Mesenchymal stem cell (in vitro differentiated cells and primary cell): ENCODE data around the gene PF4V1.

Experiments
- DNase-seq: peaks from one replicate; pipeline ENCODE4 v3.0.0-alpha.2; 2013
- H2AFZ ChIP-seq: one replicate; pipeline ENCODE4 v1.6.1; 2013; ENCODE audit warnings: low read depth, mild to moderate bottlenecking, control low read depth, inconsistent platforms, low read length, moderate library complexity
- H2AK5ac ChIP-seq: 2 replicates; pipeline ENCODE4 v1.6.1; 2013; ENCODE audit warnings: low read length, moderate library complexity, mild to moderate bottlenecking, inconsistent platforms; ENCODE audit not compliant: severe bottlenecking
- H2BK120ac ChIP-seq: one replicate; pipeline ENCODE4 v1.6.1; 2013; ENCODE audit warnings: low read depth, mild to moderate bottlenecking, inconsistent platforms, low read length, moderate library complexity
- H2BK12ac ChIP-seq, 2 experiments: one replicate each; pipeline ENCODE4 v1.6.1; 2013; ENCODE audit warnings: inconsistent platforms in 2 of 2, low read length in 2 of 2, mild to moderate bottlenecking in 2 of 2, moderate library complexity in 2 of 2, control low read depth in 1 of 2
- H2BK15ac ChIP-seq: one replicate; pipeline ENCODE4 v1.6.1; 2013; ENCODE audit warnings: mild to moderate bottlenecking, low read depth, inconsistent platforms; ENCODE audit not compliant: poor library complexity, severe bottlenecking
- H2BK5ac ChIP-seq: 2 replicates; pipeline ENCODE4 v1.6.1; 2013; ENCODE audit warnings: low read depth, mild to moderate bottlenecking, low read length, control low read depth, inconsistent platforms; ENCODE audit not compliant: poor library complexity, severe bottlenecking
- H3K14ac ChIP-seq, 2 experiments: one replicate each; pipeline ENCODE4 v1.6.1; 2013; ENCODE audit warnings: inconsistent platforms in 2 of 2, low read length in 2 of 2, control low read depth in 1 of 2, mild to moderate bottlenecking in 1 of 2, moderate library complexity in 1 of 2
- H3K18ac ChIP-seq, 2 experiments: one replicate each; pipeline ENCODE4 v1.6.1; 2013; ENCODE audit warnings: inconsistent platforms in 2 of 2, low read length in 2 of 2, control low read depth in 1 of 2, low read depth in 1 of 2, mild to moderate bottlenecking in 1 of 2
- H3K23ac ChIP-seq, 2 experiments: one replicate each; pipeline ENCODE4 v1.6.1; 2013; ENCODE audit warnings: inconsistent platforms in 2 of 2, low read length in 2 of 2, mild to moderate bottlenecking in 2 of 2, moderate library complexity in 2 of 2, control low read depth in 1 of 2
- H3K27ac ChIP-seq: 2 replicates; pipeline ENCODE4 v1.5.1; 2013; ENCODE audit warnings: mild to moderate bottlenecking, moderate library complexity, low read length, control low read depth, inconsistent platforms; ENCODE audit not compliant: poor library complexity, severe bottlenecking
- H3K27me3 ChIP-seq, 2 experiments: 2 replicates each; pipeline versions ENCODE4 v1.6.1 to v1.7.0; 2013; ENCODE audit warnings: low read length in 2 of 2, mild to moderate bottlenecking in 2 of 2, moderate library complexity in 2 of 2, control low read depth in 1 of 2, inconsistent platforms in 1 of 2; ENCODE audit not compliant: control insufficient read depth in 1 of 2, insufficient read depth in 1 of 2
- H3K36me3 ChIP-seq, 2 experiments: 2 replicates each; pipeline versions ENCODE4 v1.6.1 to v1.7.0; 2013; ENCODE audit warnings: low read length in 2 of 2, control low read depth in 1 of 2, inconsistent platforms in 1 of 2, low read depth in 1 of 2, mild to moderate bottlenecking in 1 of 2; ENCODE audit not compliant: insufficient read depth in 2 of 2, control insufficient read depth in 1 of 2
- H3K4ac ChIP-seq, 2 experiments: one replicate each; pipeline ENCODE4 v1.6.1; 2013; ENCODE audit warnings: inconsistent platforms in 2 of 2, low read length in 2 of 2, mild to moderate bottlenecking in 2 of 2, moderate library complexity in 2 of 2, control low read depth in 1 of 2, low read depth in 1 of 2
- H3K4me1 ChIP-seq: 2 replicates; pipeline ENCODE4 v1.6.1; 2013; ENCODE audit warnings: low read depth, low read length, control low read depth; ENCODE audit not compliant: control insufficient read depth, insufficient read depth
- H3K4me2 ChIP-seq: 2 replicates; pipeline ENCODE4 v1.6.1; 2013; ENCODE audit warnings: low read length, mild to moderate bottlenecking, inconsistent platforms; ENCODE audit not compliant: poor library complexity, severe bottlenecking
- H3K4me3 ChIP-seq, 2 experiments: 2 replicates each; pipeline versions ENCODE4 v1.5.1 to v1.7.0; 2013; ENCODE audit warnings: low read length in 2 of 2, mild to moderate bottlenecking in 2 of 2, control low read depth in 1 of 2, low read depth in 1 of 2; ENCODE audit not compliant: insufficient read depth in 1 of 2
- H3K79me1 ChIP-seq: replicated peaks from 2 replicates; pipeline ENCODE4 v1.6.1; 2013; ENCODE audit warnings: mild to moderate bottlenecking, control low read depth, low read length, inconsistent platforms; ENCODE audit not compliant: poor library complexity, severe bottlenecking
- H3K9ac ChIP-seq: 2 replicates; pipeline ENCODE4 v1.7.0; 2013; ENCODE audit warnings: mild to moderate bottlenecking, low read length, moderate library complexity
- H3K9me3 ChIP-seq: 2 replicates; pipeline ENCODE4 v1.7.0; 2013; ENCODE audit warnings: mild to moderate bottlenecking, low read length; ENCODE audit not compliant: control insufficient read depth
- H4K8ac ChIP-seq: one replicate; pipeline ENCODE4 v1.6.1; 2013; ENCODE audit warnings: inconsistent platforms, mild to moderate bottlenecking, low read length, moderate library complexity
- H4K91ac ChIP-seq: one replicate; pipeline ENCODE4 v1.6.1; 2013; ENCODE audit warnings: mild to moderate bottlenecking, low read length, inconsistent platforms
- WGBS: methylation state at CpG from one replicate; pipeline ENCODE4 v1.1.7; 2013; ENCODE audit warnings: mixed read lengths; 5-methylcytosine and 5-hydroxymethylcytosine counted together

PF4V1 gene

GRCh38 chr4:73844345-73844744 lies 8.8 kb upstream of the PF4V1 start:
- H2BK5ac ChIP-seq, result no peak overlapping the region
- WGBS, result 88% methylated on average over 2 of the region's 3 CpGs
- no peak overlapping the region for H3K4me3 ChIP-seq

GRCh38 chr4:73844806-73845205 lies 8.3 kb upstream of the PF4V1 start:
- Histone ChIP-seq H2BK120ac (no peak overlapping the region), H3K4me1 (no peaks in the 10 kb centered on the region), H3K79me1 (no peaks in the 10 kb centered on the region), H2AFZ (no peak overlapping the region), H3K23ac (no peak overlapping the region), H3K18ac (no peak overlapping the region), H3K36me3 (peaks cover 0 to 2% of the 10 kb centered on the region in 2 experiments), H3K14ac (no peak overlapping the region), H3K27ac (no peak overlapping the region), H2BK5ac (no peak overlapping the region), H3K4me3 (no peak overlapping the region), H3K9ac (no peak overlapping the region), H3K4me2 (no peak overlapping the region), H2BK12ac (no peak overlapping the region), H3K27me3 (no peaks in the 10 kb centered on the region), H3K9me3 (no peaks in the 10 kb centered on the region), H2AK5ac (no peak overlapping the region), H3K4ac (no peak overlapping the region), H2BK15ac (no peak overlapping the region), H4K8ac (no peak overlapping the region), H4K91ac (no peak overlapping the region)
- DNase-seq, result no peak
- WGBS, result no CpG with 5 or more reads among the region's 2 CpGs

More at GRCh38 chr4:73844345-73844744, 8.8 kb upstream of the PF4V1 start:
- no peak overlapping the region for H2BK15ac ChIP-seq
- H2AK5ac ChIP-seq, result no peak overlapping the region
- H2BK12ac ChIP-seq, result no peak overlapping the region
- H3K27me3 ChIP-seq, result no peaks in the 10 kb centered on the region
- H4K8ac ChIP-seq, result no peak overlapping the region
- H3K36me3 ChIP-seq, result peaks cover 0 to 2% of the 10 kb centered on the region in 2 experiments
- no peak for DNase-seq
- H3K14ac ChIP-seq, result no peak overlapping the region
- H3K9ac ChIP-seq, result peak overlapping the region; percentile 1
- H3K23ac ChIP-seq, result no peak overlapping the region
- H3K18ac ChIP-seq, result no peak overlapping the region
- no peaks in the 10 kb centered on the region for H3K9me3 ChIP-seq
- no peaks in the 10 kb centered on the region for H3K4me1 ChIP-seq
- H3K4me2 ChIP-seq, result no peak overlapping the region
- no peak overlapping the region for H3K27ac ChIP-seq
- no peaks in the 10 kb centered on the region for H3K79me1 ChIP-seq
- no peak overlapping the region for H3K4ac ChIP-seq
- H4K91ac ChIP-seq, result no peak overlapping the region
- no peak overlapping the region for H2AFZ ChIP-seq
- no peak overlapping the region for H2BK120ac ChIP-seq

DNA sequence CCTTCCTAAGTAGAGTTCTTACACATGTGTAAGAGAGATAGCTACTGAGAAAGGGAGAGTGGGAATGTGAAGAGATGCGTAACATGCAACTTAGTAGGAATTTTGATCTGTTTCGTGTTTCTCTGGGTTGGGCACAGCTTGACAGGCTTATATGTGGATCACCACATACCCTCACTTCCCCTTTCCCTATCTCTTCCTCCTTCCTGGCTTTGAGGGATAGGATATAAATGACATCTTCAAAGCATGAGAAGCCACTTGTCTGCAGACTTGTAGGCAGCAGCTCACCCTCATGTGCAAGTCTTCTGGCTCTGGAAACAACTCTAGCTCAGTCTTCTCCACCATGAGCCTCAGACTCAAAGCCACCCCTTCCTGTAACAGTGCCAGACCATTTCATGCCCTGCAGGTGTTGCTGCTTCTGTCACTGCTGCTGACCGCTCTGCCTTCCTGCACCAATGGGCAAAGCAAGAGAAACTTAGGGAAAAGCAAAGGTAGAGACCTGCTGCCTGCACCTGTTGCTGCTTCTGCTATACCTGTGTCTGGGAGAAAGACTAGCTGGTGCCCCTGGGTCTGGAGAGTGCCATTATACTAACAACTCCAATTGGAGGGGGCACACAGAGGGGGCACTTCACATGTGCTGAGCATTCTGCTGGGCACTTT lies 5.4 kb upstream of the PF4V1 start:
- H3K79me1 ChIP-seq, result no peaks in the 10 kb centered on the region
- 100% methylated on average over 1 of the region's 3 CpGs for WGBS
- no peak overlapping the region for H4K8ac ChIP-seq
- H2BK120ac ChIP-seq, result no peak overlapping the region
- H3K9ac ChIP-seq, result no peak overlapping the region
- no peak overlapping the region for H3K4me2 ChIP-seq
- no peak overlapping the region for H2AFZ ChIP-seq
- peaks cover 0 to 5% of the 10 kb centered on the region in 2 experiments for H3K27me3 ChIP-seq
- peaks cover 0 to 2% of the 10 kb centered on the region in 2 experiments for H3K36me3 ChIP-seq
- H3K4ac ChIP-seq, result peak overlapping the region in 1 of 2 experiments; percentile 7
- no peak overlapping the region for H2BK15ac ChIP-seq
- H4K91ac ChIP-seq, result peak overlapping the region; percentile 59
- DNase-seq, result no peak
- H3K4me3 ChIP-seq, result no peak overlapping the region
- H2BK12ac ChIP-seq, result peak overlapping the region; percentile 42 to 92
- no peak overlapping the region for H2AK5ac ChIP-seq
- peak overlapping the region; percentile 10 to 37 for H3K18ac ChIP-seq
- no peak overlapping the region for H3K27ac ChIP-seq
- H3K9me3 ChIP-seq, result no peaks in the 10 kb centered on the region
- no peak overlapping the region for H3K23ac ChIP-seq
- H2BK5ac ChIP-seq, result no peak overlapping the region
- H3K4me1 ChIP-seq, result no peaks in the 10 kb centered on the region
- H3K14ac ChIP-seq, result no peak overlapping the region

GRCh38 chr4:73848183-73848777 lies 4.8 kb upstream of the PF4V1 start:
- Histone ChIP-seq H3K18ac (peak overlapping the region in 1 of 2 experiments; percentile 64), H3K9me3 (no peaks in the 10 kb centered on the region), H3K4me2 (no peak overlapping the region), H3K36me3 (peaks cover 0 to 2% of the 10 kb centered on the region in 2 experiments), H3K27me3 (peaks cover 0 to 8% of the 10 kb centered on the region in 2 experiments), H2AFZ (no peak overlapping the region), H3K27ac (no peak overlapping the region), H3K4ac (peak overlapping the region in 1 of 2 experiments; percentile 7), H3K14ac (no peak overlapping the region), H4K91ac (peak overlapping the region; percentile 59), H3K79me1 (no peaks in the 10 kb centered on the region), H3K9ac (no peak overlapping the region), H4K8ac (no peak overlapping the region), H2BK5ac (no peak overlapping the region), H2BK120ac (no peak overlapping the region), H3K4me3 (no peak overlapping the region), H2BK12ac (peak overlapping the region; percentile 17 to 42), H3K23ac (no peak overlapping the region), H2BK15ac (no peak overlapping the region), H3K4me1 (peaks cover 4% of the 10 kb centered on the region), H2AK5ac (no peak overlapping the region)
- 100% methylated on average over 1 of the region's 1 CpG for WGBS
- DNase-seq, result no peak
